PC-9 (cell line): ENCODE data around the gene THSD8.

Source experiments
- CTCF ChIP-seq: fragments of 200-600 bp; sonication (generic); conservative IDR thresholded peaks from 2 replicates; pipeline ENCODE4 v1.6.1; 2017; ENCODE audit warnings: mixed run types, antibody characterized with exemption, mild to moderate bottlenecking, moderate library complexity
- EZH2 ChIP-seq: fragments of 200-600 bp; sonication (generic); IDR thresholded peaks from 2 replicates; pipeline ENCODE4 v1.8.0; 2017; ENCODE audit warnings: antibody characterized with exemption, low read depth

DNA sequence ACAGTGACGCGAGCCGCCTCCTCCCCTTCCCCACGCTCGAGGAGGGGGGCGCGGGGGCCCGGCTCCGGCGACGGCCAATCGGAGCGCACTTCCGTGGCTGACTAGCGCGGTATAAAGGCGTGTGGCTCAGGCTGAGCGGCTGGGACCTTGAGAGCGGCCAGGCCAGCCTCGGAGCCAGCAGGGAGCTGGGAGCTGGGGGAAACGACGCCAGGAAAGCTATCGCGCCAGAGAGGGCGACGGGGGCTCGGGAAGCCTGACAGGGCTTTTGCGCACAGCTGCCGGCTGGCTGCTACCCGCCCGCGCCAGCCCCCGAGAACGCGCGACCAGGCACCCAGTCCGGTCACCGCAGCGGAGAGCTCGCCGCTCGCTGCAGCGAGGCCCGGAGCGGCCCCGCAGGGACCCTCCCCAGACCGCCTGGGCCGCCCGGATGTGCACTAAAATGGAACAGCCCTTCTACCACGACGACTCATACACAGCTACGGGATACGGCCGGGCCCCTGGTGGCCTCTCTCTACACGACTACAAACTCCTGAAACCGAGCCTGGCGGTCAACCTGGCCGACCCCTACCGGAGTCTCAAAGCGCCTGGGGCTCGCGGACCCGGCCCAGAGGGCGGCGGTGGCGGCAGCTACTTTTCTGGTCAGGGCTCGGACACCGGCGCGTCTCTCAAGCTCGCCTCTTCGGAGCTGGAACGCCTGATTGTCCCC lies 10.4 kb upstream of the THSD8 start, which contains the start of gene JUNB:
- TF ChIP-seq CTCF (no peak; the same call in 1 of the 2 replicates), EZH2 (no peak)
